Midbrain (tissue), 1 donor: ENCODE data around the gene KLHL13.
"Not testable (repeated sequence)": the region's sequence is repeated elsewhere in the genome, so short reads cannot be mapped to it uniquely, and the experiment has no call there.

Source experiments
- DNase-seq: peaks from one replicate; lab custom pipeline; 2025; lab: John Stamatoyannopoulos, UW

KLHL13 gene

DNA sequence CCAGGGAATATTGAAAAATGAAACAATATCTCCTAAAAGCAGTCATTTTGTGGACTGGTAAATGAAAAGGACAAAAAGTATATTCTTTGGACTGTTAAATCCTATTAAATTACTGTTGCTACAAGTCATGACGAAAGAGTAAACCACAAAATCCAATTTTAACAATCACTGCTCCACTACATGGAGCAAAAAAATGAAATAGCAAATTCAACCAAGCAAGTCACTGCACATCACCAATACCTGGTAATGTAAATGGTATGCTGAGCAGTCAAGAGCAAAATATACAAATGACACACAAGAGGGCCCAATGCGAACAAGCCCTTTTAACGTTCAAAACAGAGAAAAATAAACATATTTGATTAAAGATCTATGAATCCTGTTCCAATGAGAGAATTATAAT, 126.2 kb downstream of the KLHL13 start:
- no peak for DNase-seq

DNA sequence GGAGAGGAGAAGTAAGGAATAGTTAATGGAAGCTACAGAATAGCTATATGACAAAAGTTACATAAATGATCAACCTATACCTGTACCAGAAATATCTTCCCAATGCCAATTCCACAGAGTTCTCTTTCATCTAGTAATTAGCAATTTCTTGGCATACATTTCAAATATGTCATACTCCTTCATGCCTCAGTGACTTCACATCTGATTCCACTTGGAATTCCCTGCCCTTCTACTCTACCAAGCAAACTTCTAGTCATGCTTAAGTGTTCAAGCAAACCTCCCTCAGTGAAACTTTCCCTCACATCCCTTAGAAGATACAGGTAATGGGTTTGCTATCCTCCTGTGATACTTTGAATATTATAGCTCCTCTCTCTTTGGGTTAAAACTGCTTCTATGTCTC, 127.1 kb downstream of the KLHL13 start:
- DNase-seq = no peak

DNA sequence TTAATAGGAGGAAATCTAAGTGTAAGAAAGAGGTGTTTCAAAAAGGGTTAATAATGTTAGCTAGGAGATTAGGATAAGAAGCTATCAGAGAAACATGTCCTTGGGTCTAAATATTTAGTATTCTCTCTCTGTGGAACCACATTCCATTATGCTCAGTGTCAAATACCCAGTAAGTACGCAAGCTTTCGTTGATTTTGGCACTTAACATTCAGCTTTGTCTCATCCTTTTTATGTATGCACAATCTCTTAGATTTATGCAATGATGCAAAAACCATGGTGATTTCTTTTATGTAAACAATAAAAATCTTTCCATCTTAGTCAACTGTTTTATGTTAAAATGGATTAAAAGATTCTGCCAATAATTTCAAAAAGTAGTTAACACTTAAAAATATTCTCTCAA, 129.2 kb downstream of the KLHL13 start:
- DNase-seq = no peak

DNA sequence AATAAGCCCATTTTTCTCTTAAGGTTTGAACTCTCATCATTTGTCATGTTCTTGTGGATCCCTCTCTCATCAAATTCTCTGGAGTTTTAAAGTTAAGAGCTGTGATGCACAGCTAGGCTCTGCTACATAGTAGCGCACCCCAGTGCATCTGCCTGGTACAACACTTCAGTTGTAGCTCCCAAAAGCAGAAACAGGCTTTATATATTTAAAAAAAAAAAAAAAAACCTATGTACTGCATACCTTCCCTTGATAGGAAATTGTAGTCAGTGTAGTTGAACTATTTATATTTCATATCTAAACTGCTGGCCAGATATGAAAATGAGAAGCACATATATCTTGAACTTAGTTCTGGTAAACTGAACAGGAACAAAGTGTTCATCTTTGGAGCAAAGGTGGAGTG, 131.4 kb downstream of the KLHL13 start:
- no peak for DNase-seq

DNA sequence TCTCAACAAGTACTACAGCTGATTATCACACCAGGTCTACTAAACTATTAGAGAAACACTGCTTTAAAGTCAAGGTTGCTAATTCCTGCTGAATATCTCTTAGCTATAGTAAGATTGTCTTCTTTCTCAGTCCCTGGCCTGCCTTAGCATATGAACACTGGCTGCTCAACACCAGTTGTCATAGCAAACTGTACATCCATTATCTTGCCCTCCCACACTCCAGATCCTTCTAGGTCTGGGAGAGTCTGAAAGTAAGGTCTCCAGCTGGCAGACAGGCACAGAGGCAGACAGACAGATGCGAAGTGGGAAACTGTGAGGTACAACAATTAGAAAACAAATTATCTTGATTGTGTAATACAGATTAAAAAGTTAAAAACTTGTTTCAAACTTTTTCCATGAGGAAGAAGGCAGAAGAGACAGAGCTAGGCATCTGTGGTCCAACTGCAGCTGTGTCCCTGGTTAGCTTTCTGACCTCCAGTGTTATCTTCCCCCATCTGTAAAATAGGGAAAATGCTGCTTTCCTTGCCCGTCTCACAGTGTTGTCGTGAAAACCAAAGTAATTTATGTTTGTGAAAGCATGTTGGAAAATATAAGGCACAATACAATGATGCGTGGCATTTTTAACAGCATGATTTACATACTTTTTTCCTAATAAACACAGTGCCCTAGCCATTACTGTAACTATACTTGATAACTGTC, 133.8 kb downstream of the KLHL13 start:
- no peak for DNase-seq

DNA sequence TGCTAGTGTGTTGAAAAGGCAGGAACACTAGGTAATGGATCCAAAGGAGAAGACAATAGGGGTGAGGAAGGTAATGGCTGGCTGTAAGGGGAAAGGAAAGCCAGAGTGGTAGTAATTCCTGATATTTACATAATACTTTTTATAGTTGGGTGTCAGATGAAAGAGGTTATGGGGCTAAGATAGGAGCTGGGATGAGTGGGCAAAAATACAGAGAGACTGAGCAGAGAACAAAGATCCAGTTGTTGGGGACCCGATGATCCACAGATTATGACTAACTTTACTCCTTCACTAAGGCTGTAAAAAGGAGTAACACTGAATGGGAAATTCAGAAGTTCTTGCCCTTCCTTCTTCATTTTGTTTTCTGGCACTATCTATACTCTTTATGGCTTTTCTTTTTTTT, 138.2 kb downstream of the KLHL13 start:
- DNase-seq = no peak

DNA sequence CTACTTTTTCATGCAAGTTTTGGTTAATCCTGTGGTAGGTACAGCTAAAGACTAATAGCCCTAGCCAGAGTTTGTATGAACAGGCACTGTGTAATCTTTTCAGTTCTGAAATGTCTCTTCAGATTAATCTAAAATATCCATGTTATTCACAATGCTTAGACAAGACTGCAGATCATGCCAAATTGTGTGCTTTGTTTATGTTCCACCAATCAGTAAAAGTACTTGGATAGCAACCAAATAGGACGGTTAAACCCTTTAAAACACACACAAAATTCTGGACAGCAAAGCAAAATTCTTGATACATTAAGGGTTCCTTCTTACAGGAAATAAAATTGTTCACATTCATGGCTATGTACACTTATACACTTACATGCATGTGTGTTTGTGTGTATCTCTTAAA, 139.1 kb downstream of the KLHL13 start:
- no peak for DNase-seq

DNA sequence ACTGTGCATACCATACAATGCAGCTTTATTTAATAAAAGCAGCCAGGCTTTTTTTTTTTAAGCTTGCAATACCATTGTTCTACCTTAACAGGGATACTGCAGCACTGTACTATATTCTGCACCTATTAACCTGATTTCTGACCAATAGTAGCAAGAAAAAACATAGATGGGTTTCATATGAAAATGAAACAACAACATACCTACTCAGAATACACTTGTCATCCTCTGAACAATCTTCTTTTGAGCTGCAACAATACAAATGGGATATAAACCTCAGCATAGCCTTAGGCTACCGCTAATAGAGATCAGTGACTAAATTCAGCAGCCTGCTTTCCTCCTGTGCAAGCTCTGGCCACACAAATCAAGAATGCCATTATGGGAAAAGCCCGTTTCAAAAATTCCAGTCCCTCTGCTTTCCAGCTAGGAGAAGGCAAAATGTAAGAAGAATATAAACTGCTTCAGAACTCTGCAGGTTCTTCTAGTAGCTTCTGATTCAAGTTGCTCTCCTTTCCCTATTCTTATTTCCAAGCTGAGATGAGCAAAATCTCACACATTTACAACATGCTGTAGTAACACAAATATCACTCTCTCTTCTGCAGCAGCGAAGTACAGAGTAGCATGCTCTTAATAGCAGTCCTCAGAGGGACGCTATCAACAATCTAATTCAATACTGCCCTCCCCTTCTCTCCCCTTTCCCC, 143.4 kb downstream of the KLHL13 start:
- no peak for DNase-seq

DNA sequence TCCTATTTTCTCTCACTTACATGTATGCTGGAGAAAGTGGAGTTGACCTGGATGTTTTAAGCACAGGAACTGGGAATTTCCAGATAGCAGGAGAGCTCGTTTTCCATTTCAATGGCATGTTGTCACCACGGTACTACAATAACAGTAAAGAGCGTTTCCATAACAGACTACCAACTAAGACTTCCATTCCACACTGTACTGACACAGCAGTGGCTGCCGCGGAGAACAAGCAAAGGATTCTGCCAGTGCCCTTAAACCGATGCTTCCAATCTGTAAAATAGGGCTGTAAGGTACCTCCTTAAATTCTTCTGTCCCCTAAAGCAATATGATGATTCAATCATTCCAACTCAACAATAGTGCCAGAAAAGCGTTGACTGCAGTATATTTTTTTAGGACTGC, 143.9 kb downstream of the KLHL13 start:
- DNase-seq = no peak

DNA sequence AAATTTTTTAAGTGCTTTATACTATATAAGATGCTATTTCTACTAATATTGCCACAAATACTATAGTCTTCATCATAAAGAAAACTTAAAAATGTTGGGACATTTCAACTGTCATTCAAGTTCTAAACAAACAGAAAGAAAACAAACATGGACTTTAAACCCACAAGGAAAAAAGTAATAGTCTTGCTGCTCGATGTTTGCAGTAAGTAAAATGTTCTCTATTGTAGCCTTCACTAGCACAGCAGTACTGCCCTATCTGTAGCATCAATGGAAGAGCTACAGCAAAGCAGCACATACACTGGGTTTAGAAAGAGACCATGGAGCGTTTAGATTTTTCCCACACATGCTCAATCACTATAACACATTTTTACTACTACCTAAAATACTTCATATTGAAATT, 146.8 kb downstream of the KLHL13 start:
- DNase-seq = no peak

DNA sequence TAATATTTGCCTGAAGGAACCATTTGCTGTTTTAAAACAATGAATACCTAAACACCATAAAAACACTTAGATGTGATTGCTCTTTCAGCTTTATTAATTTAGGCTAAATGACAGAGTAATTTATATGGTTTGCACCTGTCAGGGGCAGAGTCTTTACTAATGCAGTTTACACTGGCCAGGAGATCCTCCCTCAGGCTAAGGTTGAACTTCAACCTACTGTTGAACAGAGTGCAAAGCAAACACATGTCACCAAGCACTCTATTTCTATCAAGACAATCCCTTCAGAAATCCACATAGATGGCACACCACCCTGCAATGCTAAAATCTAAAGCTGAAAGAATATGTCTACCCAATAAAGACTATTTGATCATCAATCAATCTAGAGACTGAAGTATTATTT, 147.3 kb downstream of the KLHL13 start:
- no peak for DNase-seq

DNA sequence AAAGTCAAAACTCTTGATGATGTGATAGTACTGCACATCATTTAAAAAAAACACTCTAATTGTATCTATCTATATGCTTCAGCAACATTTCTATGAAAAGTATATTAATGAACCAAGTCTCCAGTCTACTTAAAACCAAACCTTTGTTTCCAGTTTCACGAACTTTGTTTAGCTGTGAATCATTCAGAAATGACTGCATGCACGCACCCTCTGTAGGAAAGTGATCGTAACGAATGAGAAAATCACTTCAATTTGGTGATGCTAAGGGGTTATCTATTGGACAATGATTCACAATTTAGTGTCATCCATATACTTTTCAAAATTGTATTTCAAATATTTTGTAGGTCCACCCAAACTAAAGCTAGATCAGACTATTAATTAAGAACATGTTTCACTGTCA, 157.6 kb downstream of the KLHL13 start:
- no peak for DNase-seq

DNA sequence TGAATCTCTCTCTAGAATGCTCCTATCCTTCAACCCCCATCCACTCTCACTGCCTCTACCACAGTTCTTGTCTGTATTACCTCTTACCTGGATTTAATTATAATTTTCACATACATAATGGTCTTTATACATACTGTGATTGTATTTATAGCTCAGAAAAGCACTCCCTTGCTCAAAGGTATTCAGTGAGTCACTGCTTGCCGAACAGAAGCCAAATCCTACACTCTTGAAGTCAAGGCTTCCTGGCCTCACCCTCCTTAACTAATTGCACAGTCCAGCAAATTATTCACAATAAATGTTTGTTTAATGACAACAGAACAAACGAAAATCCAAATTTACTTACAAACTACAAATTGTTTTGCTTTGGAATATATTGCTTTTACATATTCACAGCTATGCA, 159.5 kb downstream of the KLHL13 start:
- DNase-seq = no peak

DNA sequence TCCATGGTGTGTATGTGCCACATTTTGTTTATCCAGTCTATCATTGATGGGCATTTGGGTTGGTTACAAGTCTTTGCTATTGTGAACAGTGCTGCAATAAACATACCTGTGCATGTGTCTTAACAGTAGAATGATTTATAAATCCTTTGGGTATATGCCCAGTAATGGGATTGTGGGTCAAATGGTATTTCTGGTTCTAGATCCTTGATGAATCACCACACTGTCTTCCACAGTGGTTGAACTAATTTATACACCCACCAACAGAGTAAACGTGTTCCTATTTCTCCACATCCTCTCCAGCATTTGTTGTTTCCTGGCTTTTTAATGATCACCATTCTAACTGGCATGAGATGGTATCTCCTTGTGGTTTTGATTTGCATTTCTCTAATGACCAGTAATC, 177.3 kb downstream of the KLHL13 start:
- DNase-seq = not testable (repeated sequence)

DNA sequence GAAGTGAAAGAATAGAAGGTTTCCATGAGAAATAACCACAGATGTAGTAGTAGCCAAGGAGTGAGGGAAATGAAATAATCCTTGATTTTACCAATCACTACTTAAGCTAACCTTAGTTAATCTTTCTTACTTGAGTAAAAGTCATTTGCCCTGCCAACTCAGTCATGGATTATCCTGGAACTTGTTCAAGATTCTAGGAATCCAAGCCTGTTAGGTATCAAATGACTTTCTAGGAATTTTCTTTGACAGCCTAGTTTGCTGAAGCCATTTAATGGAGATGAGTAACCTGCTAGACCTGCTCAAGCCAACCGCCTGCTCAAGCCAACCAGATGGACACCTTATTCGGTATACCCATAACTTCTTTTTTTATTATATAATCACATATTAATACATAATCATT, 180.5 kb downstream of the KLHL13 start:
- no peak for DNase-seq

DNA sequence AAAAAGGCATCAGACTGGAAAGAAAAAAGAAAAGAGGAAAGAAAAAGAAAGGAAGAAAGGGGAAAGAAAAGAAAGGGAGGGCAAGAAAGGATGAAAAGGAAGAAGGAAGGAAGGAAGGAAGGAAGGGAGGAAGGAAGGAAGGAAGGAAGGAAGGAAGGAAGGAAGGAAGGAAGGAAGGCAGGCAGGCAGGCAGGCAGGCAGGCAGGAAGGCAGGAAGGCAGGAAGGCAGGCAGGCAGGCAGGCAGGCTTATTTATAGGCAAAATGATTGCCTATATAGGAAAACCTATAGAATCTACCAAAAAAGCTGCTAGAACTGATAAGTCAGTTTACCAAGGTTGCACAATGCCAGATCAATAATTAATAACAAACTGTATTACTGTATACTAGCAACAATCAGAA, 186.5 kb downstream of the KLHL13 start:
- DNase-seq = not testable (repeated sequence)

DNA sequence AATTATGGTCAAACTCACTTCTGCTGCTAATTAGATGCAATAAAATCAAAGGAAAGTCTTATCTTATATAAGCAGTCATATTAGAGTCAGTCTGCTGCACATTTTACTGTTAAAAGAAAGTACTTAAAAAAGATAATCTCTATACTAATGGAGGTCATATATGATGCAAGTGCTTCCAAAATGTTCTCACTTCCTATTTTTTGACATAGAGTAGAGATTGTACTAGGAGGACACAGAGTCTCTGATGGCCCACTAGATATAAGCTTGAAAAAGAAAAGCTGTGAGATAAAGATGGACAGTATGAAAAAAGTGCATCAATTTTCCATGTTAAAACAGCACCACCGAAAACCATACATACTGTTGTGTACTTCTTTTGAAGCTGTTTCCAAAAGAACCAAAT, 196.9 kb downstream of the KLHL13 start:
- DNase-seq = no peak

DNA sequence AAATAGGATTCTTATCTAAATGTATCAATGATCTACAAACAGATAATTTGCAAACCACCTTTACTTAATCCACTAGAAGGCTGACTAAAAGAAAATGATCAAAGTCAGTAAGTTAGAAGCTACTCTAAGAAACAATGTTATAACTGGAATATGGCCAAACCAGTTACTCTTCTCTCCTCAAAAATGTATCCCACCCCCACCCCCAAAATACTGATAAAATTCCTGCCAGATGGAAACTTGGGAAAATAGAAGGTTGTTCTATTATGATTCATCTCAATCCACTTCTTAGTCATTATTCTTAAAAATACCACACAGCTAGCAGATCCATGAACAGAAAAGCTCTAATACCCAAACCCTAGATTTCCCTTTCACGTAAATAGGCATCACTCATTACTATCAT, 206.4 kb downstream of the KLHL13 start:
- DNase-seq = no peak

DNA sequence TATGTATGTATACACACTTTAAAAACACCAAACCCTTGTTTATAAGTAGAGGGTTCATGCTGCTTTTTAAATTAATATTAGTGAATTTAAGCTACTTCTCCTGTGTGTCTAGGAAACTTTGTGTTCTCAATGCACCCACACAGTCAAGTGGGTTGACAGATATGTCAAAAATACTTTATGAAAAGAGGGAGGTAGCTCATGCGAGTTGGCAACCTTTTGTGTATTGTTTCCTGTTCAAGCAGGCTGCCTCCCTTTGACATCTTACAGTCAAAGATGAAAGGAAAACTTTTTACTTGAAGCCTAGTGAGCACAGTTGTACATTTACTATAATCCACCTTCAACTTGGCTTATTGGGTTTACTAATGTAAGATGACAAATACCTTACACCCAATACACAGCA, 218.4 kb downstream of the KLHL13 start:
- DNase-seq = no peak

DNA sequence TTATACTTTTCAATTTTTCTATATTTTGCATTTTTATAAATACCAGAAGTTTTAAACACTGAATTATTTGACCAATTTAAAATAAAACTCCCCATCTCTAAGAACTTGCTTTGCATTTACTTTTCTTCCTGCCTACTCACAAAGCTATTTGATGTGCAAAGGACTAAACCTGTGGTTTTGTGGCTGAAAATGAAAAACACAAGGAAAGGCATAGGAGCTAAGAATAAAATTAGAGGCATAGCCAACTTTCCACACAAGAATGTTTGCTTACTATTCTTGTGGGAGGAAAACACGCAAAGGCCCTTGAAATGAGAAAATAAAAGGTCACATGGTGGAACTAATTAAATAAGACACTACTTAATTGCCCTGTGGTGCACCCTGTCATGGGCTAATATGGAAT, 221.2 kb downstream of the KLHL13 start:
- DNase-seq = no peak

DNA sequence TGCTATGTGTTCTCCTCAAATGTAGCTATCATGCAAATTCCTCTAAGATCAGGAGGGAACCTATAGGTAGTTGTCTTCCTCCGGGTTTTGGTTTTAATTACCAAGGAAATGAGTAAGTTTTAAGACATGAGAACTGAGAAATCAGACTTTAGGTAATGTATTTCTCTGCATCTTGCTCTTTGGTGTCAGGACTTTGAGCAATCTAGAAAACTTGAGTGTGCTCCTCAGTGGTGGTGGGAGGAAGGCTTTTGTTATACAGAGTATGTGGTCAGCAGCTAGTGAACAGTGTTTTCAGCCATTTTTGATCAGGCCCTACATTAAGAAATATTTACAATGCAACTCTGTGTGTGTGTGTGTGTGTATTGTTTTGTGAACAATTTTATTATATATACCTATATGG, 224.1 kb downstream of the KLHL13 start:
- DNase-seq = no peak

DNA sequence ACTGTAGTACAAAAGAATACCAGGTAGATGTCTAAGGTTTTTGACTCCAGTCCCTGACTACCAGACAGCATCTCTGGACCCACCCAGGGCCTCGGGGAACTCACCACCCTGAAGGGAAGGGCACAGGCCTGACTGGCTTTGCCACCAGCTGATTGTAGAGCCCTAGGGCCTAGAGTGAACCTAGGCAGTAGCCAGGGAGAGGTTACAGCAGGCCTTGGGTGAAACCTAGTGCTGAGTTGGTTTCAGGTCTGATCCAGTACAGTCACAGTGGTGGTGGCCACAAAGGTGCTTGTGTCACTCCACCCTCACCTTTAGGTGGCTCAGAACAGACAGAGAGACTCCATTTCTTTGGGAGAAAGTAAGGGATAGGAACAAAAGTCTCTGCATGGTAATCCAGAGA, 244.8 kb downstream of the KLHL13 start:
- no peak for DNase-seq

DNA sequence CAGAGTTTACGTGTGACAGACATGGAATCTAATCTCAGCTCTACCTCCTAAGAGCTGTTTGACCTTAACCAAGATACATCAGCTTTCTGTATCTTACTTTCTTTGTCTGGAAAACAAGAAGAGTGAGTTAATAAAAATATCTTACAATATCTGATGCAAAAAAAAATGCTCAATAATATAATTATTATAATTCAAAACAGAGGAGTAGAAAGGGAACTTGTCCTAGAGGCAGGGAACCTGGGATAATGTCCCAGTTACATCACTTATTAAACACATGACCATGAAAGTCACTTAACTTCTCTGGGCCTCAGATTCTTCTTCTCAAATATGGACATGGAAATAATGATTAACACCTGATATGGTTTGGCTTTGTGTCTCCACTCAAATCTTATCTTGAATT, 256.1 kb downstream of the KLHL13 start:
- DNase-seq = no peak

DNA sequence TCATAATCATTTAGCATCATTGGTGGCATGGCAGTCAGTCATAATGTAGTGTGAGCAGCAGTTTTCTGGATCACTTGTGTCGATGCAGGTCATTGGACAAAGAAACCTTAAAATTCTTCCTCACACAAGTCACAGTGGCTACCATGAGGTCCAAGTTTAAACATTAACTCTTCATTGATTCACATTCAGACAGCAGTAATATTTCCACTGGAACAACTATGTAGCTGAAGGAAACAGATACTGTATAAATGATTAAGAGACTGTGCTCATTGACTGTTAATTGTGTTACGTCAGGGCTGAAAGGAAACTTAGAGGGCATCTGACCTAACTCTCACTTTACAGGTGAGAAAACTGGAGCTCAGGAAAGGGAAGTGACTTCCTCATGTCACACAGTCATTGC, 261.8 kb downstream of the KLHL13 start:
- no peak for DNase-seq
